ENCODE results near the gene PANX1.
A peak's percentile ranks its signal among the peaks of the same experiment; 100 is the strongest.

DNA sequence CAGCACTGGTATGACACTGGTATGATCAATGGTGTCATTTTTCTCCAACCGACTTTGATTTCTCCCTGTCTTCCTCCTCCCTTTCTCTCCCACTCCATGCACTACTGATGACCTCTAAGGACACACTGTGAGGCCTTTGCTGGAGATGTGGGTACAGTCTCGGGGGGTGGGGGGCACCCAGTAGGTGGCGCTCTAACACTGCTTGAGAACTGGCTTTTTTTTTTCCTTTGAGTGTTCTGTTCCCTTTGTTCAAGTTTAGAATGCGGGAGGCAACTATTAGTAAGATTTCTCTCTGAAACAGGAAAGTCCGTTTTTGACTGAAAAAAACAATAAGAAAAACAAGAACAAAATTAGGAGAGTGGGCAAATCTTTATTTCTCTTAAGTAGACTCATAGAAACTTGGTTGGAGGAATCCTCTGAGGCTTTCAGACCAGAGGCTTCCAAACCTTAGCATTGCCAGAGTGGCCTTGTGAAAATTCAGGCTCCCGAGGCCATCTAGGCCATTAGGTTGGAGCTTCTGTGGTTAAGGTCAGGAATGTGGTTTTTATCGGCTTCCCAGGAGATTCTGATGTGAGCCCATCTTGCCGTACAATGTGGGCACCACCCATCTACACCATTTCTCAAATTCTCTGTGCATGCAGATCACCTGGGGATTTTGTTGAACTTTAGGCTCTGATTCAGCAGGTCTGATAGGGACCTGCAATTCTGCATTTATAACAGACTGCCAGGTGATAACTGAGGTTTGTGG lies 43.2 kb downstream of the PANX1 start:
- TF ChIP-seq, protein P1, sequence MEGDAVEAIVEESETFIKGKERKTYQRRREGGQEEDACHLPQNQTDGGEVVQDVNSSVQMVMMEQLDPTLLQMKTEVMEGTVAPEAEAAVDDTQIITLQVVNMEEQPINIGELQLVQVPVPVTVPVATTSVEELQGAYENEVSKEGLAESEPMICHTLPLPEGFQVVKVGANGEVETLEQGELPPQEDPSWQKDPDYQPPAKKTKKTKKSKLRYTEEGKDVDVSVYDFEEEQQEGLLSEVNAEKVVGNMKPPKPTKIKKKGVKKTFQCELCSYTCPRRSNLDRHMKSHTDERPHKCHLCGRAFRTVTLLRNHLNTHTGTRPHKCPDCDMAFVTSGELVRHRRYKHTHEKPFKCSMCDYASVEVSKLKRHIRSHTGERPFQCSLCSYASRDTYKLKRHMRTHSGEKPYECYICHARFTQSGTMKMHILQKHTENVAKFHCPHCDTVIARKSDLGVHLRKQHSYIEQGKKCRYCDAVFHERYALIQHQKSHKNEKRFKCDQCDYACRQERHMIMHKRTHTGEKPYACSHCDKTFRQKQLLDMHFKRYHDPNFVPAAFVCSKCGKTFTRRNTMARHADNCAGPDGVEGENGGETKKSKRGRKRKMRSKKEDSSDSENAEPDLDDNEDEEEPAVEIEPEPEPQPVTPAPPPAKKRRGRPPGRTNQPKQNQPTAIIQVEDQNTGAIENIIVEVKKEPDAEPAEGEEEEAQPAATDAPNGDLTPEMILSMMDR (conservative IDR thresholded peaks at IDR 0.05; ENCODE audit: low read length), result peak; percentile 99
- no peak for TF ChIP-seq EZH2phosphoT487 (IDR thresholded peaks at IDR 0.05; ENCODE audit: borderline replicate concordance)
